Activated naive CD8-positive, alpha-beta T cell treated with anti-CD3 and anti-CD28 coated beads, Interleukin-2, amount 50 U/mL, for 16 hours (primary cell): ENCODE results near the gene TNFRSF1A.

Experiments used
- DNase-seq: peaks from one replicate; pipeline ENCODE4 v3.0.0-alpha.2; 2020; ENCODE audit warnings: low read depth, low spot score

TNFRSF1A gene

GRCh38 chr12:6341417-6342139 lies at the start of gene TNFRSF1A:
TNFRSF1A (minus strand) TSS chr12:6342076; CDS start chr12:6341814, 262 bp downstream.
- no peak for DNase-seq

- no peak for DNase-seq
Measured at GRCh38 chr12:6391013-6391412, 49.1 kb upstream of the TNFRSF1A start.

GRCh38 chr12:6390084-6390799 lies 48.4 kb upstream of the TNFRSF1A start:
- no peak for DNase-seq

- DNase-seq: no peak
Measured at GRCh38 chr12:6387541-6387940, 45.7 kb upstream of the TNFRSF1A start.

- DNase-seq: no peak
Measured at GRCh38 chr12:6386491-6386890, 44.6 kb upstream of the TNFRSF1A start.

- no peak for DNase-seq
Measured at GRCh38 chr12:6386038-6386437, 44.2 kb upstream of the TNFRSF1A start.

GRCh38 chr12:6384499-6385436 lies 42.9 kb upstream of the TNFRSF1A start:
- no peak for DNase-seq

GRCh38 chr12:6383572-6384498 lies 42.0 kb upstream of the TNFRSF1A start, which contains the start of gene LTBR:
LTBR (plus strand) TSS chr12:6384162; CDS start chr12:6384359, 197 bp downstream.
- no peak for DNase-seq

- no peak for DNase-seq
Measured at GRCh38 chr12:6382982-6383381, 41.1 kb upstream of the TNFRSF1A start.

- DNase-seq: no peak
Measured at GRCh38 chr12:6382371-6382770, 40.5 kb upstream of the TNFRSF1A start.

- DNase-seq: no peak
Measured at GRCh38 chr12:6380141-6381121, 38.6 kb upstream of the TNFRSF1A start.

GRCh38 chr12:6378709-6379472 lies 37.0 kb upstream of the TNFRSF1A start:
- no peak for DNase-seq

- DNase-seq: no peak
Measured at GRCh38 chr12:6377667-6377994, 35.8 kb upstream of the TNFRSF1A start.

GRCh38 chr12:6376870-6377666 lies 35.2 kb upstream of the TNFRSF1A start:
- DNase-seq: no peak

- no peak for DNase-seq
Measured at GRCh38 chr12:6376079-6376869, 34.4 kb upstream of the TNFRSF1A start.

- DNase-seq: no peak
Measured at GRCh38 chr12:6375269-6376078, 33.6 kb upstream of the TNFRSF1A start, which contains the start of gene SCNN1A. SCNN1A (minus strand) TSS chr12:6375563; CDS start chr12:6374783, 780 bp downstream.
